ELF-1 (cell line): ENCODE data around the gene SLC66A3.

ENCODE experiments used
- DNase-seq: peaks from one replicate; pipeline ENCODE4 v3.0.0-alpha.2; 2016; ENCODE audit warnings: low read depth, low spot score

The SLC66A3 gene

DNA sequence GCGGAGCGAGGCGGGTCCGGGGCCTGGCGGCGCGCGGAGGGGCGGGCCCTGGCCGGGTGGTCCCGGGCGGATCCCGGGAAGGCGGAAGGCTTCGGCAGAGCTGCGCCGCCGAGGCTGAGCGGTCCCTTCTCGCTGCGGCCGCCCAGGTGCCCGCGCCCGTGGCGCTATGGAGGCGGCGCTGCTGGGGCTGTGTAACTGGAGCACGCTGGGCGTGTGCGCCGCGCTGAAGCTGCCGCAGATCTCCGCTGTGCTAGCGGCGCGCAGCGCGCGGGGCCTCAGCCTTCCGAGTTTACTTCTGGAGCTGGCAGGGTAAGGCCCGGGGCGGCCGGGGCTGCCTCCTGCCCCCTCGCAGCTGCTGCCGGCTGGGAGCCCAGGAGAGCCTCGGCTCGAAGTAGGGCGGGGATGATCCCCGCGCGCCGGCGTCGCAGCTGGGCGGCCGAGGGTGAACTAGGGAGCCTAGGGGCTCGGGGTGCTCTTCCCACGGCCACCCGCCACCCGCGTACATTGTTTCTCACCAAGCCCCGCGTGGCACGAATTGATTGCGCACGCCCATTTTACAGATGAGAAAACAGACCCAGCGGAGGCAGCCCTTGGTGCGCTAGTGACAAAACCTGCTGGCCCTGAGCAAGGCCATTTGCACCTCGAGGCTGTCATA, at the start of gene SLC66A3:
Gene SLC66A3, plus strand, starts transcription at position 87 of the 655 bp plus-strand sequence. Its CDS starts 80 bp downstream, at position 167.
- DNase-seq = peak; percentile 92

DNA sequence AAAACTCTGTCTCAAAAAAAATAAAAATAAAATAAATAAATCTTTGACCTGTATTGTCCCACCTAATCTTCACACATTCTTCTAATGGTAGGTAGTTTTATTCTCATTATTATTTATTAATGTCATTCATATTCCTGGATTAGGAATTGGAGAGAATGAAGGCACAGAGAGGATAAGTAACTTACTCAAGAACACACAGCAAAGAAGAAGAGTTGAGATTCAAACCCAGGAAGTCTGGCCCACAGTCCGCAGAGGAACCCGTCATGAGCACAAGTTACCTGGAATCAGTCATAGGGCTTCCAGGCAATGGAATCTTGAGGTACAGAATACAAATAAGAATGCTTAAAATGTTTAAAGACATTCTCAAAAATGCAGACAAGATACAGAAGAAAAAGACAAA, 46.3 kb upstream of the SLC66A3 start:
- no peak for DNase-seq

DNA sequence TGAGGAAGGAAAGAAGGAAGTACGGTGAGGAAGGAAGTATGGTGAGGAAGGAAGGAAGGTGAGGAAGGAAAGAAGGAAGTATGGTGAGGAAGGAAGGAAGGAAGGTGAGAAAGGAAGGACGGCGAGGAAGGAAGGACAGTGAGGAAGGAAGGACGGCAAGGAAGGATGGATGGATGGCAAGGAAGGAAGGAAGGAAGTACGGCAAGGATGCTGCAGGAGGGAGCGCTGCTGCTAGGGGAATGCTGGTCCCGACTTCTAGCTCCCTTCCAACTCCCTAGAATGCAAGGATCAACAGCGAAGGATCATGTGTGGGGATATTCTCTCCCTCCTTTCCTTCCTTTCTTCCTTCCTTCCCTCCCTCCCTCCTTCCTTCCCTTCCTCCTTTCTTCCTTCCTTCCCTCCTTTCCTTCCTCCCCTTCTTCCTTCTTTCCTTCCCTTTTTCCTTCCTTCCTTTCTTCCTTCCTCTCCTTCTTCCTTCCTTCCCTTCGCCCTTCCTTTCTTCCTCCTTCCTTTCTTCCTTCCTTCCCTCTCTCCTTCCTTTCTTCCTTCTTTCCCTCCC, 42.3 kb upstream of the SLC66A3 start:
- DNase-seq = no peak

DNA sequence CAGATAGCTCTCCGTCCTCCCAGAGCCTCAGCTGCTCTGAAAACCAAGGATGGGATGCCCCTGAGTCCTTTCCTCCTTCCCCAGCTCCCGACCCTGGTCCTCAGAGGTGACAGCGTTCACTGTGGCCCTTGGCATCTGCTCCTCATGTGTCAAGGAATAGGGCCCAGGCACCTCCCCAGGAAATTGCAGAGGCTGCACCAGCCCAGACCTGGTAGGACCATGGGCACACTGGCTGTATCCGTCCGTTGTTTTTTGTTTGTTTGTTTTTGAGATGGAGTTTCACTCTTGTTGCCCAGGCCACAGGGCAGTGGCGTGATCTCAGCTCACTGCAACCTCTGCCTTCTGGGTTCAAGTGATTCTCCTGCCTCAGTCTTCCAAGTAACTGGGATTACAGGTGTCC, 37.5 kb upstream of the SLC66A3 start:
- DNase-seq = no peak

DNA sequence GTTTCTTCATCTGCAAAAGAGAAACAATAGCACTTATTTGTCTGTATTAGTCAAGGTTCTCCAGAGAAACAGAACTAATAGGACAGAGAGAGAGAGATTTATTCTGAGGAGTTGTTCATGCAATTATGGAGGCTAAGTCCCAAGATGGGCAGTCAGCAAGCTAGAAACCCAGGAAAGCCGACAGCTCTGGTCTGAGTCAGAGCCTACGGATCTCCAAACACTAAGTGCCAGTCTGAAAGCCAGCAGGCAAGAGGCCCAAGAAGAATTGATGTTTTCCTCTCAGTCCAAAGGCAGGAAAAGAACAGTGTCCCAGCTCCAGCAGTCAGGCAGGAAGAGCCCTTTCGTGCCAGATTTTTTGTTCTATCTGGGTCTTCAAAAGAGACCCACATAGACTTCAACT, 36.5 kb upstream of the SLC66A3 start:
- no peak for DNase-seq

DNA sequence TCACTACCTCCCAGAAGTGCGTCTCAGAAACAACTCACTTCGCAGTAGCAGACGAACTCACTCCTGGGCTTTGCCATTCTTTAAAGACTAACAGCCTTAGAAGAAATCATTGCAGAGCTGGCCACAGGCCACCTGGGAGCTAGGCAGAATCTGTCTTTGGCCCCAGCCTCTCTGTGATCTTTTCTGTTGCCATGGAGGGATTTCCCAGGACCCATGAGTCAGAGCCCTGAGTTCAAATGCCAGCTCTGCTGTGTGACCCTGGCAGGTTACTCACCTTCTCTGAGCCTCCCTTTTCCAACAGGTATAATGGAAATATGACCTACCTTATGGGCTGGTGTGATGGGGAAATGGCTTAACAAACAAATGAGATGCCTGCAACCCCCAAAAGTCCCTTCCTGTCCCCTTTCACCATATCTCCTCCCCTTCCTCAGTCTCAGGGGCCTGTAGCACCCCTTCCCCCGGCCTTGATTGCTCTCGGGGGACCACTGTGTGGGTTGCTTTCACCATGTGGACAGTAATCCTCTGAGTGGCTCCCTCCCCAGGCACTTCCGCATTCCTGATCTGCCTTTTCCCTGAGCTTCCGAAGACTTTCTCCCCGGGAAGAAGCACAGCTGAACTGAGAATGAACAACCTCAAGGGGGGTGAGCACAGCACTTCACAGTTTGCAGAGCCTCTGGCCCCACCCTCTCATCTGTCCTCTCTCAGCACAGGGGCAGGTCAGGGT, 34.0 kb upstream of the SLC66A3 start:
- peak; percentile 70 for DNase-seq

DNA sequence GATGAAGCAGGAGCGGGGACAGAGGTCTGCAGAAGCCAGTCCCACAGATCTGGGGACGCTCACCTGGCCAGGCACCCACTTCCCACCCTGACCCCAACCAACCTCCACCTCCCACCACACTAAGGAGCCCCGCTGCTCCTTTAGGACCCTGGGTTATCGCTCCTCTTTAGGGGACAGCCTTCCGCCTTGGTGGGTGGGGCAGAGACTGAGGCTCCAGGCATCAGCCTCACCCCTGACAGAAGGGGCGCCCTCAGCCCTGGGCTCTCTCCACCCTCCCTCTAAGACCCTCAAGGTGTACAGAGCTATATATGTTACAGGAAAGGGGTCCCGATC, 33.5 kb upstream of the SLC66A3 start:
- no peak for DNase-seq

DNA sequence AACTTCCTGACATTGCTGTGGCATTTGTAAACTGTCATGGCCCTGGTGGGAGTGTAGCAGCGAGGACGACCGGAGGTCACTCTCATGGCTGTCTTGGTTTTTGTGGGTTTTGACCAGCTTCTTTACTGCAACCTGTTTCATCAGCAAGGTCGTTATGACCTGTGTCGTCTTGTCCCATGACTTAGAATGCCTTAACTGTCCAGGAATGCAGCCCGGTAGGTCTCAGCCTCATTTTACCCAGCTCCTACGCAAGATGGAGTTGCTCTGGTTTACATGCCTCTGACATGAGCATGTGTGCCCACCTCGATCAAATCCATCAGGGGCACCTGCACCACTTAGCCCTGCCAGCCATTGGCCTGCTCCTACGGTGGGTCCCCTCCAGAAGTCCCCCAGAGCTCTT, 32.9 kb upstream of the SLC66A3 start:
- DNase-seq = no peak

DNA sequence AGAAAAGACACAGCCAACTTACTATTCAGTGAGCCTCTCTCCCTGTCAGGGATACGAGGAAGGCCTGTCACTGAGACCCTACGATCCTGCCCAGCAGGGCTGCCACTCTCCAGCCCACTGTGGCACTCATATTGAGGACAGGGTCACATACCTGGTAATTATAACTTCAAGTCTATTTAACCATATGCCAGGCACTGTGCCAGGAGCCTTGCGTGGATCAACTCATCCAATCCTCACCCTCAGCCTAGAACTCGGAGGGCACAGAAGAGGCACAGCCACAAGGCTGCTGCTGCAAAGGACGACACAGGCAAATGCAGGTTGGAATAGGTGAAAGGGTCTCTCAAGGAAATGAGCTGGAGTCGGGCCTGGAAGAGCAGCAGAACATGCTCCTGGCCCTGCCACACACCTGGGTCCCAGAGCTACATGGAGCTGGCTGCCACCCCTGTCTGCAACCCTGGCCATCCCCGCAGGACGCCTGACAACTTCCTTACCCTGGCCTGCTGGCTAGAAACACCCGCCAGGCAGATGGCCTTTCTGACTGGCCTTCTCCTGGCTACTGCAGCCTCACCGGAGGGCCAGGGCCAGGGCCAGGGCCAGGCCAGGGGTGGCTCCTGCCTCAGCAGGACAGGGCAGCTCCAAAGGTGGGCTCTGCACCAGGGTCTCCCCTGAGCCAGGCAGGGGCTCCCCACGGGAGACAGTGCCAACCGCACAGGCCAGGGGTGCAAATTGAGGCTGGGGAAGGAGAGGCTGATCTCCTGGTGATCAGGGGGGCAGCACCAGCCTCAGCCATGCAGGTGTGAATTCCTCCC, 32.1 kb upstream of the SLC66A3 start:
- DNase-seq = no peak

DNA sequence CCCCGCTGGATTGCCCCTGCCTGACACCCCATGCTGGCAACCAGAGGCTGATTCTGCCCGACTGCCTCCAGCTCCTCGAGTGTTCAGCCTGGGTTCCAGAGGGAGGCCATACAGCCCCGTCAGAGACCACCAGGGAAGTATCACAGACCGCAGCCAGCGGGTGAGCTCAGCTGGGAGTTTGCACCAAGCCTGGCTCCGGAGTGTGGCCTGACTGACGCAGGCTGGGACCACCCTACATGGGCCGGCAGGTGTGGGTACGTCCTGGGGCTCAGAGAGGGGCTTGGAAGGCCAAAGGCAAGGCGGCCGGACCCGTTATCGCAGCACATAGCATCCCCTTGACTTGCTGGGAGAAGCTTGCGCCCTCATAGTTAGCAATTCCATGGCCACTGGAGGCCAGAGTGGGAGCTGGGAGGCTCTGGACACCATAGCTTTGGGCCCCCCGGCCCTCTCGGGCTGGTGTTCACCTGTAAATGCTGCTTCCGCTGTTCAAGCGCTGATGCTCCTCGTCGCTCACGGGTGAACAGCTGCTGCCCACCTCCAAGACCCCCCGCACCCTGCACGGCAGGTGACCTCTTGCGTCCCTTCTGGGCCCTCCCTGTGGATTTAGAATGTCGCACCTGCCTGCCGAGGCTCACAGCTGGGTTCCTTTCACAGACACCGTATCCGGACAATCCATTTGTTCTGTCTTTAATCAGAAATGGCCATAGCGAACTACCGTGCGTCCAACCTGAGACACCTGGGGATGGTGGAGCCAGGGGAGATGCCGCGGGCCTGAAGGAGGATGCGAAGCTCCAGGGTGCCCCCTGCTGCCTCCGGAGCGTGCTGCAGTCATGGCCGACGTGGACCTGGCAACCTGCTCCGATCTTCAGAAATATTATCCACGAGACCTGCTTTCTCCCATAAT, 31.2 kb upstream of the SLC66A3 start:
- peak; percentile 86 for DNase-seq

DNA sequence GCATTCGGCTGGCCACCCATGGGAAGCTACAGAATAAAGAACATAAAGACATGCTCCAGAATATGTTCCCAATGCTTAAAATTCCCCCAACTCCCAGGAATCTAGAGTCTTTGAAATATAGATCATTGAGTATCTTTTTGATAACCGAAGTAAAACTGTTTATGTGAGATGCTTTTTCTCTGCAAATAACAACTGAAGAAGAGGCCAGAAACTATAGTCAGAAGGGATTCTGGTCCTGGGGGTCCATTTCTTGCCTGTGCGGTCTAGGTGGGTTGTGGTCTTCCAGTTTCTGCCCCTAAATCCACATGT, 30.6 kb upstream of the SLC66A3 start:
- DNase-seq = no peak

DNA sequence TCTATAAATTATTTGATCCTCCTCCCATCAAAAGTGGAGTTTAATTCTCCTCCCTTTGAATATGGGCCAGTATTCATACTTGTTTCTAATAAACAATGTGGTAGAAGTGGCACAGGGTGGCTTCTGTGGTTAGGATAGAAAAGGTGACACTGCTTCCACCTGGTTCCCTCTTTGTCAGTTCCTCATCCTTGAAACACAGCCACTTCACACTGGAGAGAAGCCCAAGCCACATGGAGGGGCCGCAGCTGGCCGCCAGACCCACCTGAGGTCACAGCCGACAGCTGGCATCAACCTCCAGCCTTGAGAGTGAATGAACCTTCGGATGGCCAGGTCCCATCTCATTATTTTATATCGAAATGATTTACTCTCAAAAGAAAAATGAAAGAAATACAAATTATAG, 27.5 kb upstream of the SLC66A3 start:
- no peak for DNase-seq

DNA sequence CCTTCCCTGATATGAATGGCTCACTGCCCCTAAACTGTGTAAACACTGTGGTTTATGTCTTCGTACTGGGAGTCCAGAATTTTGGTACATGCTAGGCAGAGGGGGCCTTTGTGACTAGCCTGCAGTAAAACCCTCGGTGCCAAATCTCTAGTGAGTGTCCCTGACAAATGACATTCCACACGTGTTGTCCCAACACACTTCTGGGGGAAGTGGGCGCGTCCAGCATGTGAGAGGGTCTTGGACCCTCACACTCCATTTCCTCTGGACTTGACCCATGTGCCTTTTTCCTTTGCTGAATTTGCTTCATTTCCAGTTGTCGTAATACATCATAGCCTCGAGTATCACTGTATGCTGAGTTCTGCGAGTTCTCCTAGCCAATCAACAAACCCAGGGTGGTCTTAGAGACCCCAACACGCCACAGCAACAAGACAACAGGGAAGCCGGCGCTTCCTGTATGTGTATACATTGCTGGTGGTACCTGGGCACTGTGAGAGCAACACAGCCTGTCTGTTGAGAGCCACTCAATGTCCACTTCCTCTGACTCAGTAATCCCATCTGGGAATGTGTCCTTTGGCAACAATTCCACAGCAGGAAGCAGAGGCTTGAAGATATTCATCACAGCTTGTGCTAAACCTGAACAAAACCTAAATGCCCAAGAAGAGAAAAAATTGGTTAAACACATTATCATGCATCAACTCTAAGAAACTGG, 26.9 kb upstream of the SLC66A3 start:
- DNase-seq = no peak

DNA sequence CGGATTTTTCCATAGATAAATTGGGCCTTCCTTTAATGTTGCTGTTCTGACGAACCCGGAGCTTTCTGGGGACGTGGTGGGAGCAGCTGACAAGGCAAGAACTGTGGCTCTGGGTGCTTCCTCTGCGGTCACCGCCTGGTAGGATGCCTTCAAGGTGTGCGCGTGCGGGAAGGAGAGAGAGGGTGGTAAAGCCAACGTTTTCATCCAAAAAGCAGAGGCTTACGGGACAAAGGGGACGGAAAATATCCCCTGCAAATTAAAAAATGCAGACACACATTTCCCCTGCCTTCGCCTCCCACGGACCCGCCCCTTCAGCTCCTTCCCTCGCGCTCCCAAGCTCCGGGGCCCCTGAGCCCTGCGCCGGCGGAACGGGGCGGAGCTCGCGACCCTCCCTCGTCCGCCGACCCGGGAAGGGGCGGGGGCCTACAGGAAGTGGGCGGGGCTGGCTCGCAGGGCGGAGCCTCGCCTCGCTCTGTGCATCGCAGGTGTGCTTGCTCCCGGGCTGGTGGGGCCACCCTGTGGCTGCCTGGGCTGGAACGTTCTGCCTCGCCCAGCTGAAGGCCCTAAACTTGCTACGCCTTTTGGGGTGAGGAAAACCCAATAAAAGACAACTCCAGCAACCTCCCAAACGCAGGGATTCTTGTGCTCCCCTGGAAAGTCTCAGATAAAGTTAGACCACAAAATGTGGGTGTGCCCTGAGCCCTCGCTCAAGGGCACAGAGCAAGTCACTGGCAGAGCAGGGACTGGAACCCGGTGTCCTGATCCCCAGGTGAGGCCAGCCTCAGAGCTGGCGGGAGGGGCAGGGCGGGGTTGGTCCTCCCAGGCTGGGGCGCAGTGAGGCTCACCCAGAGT, 25.4 kb upstream of the SLC66A3 start:
- peak; percentile 91 for DNase-seq

DNA sequence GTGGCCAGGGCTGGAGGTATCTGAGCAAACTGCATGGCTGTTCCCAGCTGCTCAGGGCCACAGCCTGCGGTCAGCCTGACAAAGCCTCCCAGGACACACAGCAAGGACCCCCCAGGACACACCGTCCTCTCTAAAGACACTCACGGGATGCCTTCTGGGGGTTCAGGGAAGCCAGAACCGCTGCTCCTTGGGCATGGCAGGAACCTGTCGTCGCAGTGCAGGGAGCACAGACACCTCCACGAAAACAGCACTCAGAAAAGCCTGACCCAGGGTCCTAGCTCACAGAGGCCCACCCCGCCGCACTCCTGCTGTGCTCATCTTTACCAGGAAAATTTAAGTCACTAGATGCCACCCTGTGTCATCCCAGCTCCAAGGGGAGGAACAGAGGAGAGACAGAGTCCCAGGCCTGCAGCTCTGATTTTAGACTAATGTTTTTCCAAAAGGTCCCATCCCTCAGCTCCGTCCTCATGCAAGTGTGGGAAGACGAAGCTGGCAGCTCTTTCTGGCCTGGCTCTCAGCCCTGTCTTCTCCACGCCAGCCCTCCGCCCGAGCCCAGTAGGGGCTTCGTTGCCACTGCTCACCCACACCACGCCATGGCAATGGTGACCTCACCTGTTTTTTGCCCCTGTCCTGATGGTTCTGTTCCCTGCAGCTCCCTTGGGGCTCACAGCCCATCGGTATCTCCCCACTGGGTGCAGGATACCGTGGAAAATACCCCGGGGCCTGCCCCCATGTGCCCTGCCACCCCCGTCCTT, 23.9 kb upstream of the SLC66A3 start:
- no peak for DNase-seq

DNA sequence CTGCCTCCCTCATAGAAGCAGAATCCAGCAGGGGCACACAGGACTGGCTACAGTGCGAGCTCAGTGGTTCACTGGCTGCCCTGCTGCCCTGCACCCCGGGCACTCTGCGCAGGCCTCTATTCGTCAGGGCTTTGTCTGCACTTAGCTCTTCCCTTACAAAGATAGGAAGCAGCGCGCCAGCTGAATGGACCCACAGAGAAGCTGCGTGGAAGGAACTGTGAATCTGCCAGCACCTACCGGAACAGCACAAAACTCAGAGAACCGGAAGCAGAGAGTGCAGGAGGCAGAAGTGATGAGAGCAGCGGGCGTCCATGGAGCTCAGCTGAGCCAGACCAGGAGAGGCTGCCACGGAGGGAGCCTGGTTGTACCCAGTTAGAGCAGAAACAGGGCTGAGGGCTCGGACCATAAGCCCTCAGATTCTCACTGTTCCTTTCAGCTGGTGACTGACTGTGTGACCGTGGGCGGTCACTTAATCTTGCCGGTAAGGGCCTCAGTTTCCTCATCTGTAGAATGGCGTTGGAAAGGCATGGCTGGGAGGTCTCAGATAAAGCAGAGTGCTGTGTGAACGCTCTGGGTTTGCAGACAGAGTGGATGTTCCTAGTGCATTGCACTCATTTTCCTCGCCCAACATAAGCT, 23.1 kb upstream of the SLC66A3 start:
- no peak for DNase-seq

DNA sequence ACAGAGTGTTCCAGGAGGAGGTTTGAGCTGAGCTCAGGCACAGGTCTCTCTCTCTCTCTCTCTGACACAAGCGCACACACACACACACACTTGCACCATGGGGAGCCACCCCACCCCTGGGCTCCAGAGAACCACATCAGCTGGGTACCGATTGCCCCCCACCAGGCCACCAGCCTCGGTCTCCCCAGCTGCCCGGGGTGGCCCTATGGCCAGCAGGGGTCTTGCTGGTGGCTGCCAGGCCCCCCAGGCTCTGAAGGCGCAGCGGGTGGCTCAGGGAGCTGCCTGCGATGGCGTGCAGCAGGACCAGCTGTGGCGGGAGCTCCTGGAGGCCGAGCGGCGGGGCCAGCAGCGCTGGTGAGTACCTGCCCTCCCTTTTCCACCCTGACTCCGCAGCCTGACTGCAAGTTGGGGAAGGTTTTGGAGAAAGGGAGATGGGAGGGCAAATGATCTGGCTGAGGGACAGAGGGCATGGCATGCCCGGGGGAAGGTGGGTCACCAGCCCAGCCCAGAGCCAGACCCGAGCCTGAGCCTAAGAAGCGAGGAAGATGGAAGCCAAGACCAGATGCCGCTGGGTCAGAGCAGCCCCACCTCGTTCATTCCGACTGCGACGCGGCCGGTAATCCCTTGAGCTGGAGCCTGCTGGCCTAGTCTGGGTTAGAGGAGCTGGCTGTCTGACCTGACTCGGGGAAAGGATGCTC, 21.9 kb upstream of the SLC66A3 start:
- peak; percentile 83 for DNase-seq

DNA sequence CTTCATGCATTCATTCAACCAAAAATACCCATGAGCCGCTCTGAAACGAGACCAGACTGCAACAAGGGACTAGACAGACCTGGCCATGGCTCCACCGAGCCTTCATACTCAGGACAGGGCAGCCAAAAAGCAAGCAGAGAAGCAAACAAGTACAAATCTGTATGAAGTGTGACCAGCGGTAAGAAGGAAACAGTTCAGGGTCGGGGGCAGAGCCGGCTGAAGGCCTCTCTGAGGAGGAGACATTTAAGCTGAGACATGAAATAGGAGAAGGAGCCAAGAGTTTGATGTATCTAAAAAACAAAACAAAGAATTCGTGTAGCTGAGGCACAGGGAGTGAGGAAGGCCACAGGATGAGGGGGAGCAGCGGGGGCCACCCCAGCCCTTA, 21.3 kb upstream of the SLC66A3 start:
- DNase-seq = no peak
